Vagina (tissue), 2 donors: ENCODE measurements around the gene PRSS57.

Experiments used
- CTCF ChIP-seq, 3 experiments: fragments of 450-650 bp in 2 of 3; fragments of 200-600 bp in 1 of 3; sonication (generic) in 1 of 3; IDR thresholded peaks; one replicate each; pipeline ENCODE4 v1.5.1; 2017 to 2019; ENCODE audit warnings: antibody characterized with exemption in 3 of 3, mild to moderate bottlenecking in 2 of 3, moderate library complexity in 2 of 3
- POLR2A ChIP-seq, 2 donors: fragments of 450-650 bp; IDR thresholded peaks; one replicate each; pipeline ENCODE4 v1.6.1; 2017; ENCODE audit warnings: antibody characterized with exemption in 2 of 2, mild to moderate bottlenecking in 2 of 2, moderate library complexity in 2 of 2

GRCh38 chr19:653425-653824 lies 41.8 kb downstream of the PRSS57 start:
- no peak for TF ChIP-seq CTCF (IDR thresholded peaks at IDR 0.05)
- no peak for TF ChIP-seq POLR2A (IDR thresholded peaks at IDR 0.05)
